HL-60 (cell line): ENCODE results near the gene CDH22.

Experiments
- CTCF ChIP-seq: IDR thresholded peaks from one replicate; pipeline ENCODE4 v1.5.1; 2011; ENCODE audit warnings: low read length, control low read depth, inconsistent platforms; ENCODE audit not compliant: insufficient read depth
- POLR2AphosphoS5 ChIP-seq: IDR thresholded peaks from 2 replicates; pipeline ENCODE4 v1.6.1; 2012; ENCODE audit warnings: low read depth

- no peak for TF ChIP-seq CTCF
- no peak for TF ChIP-seq POLR2AphosphoS5
These were observed 11.6 kb downstream of the CDH22 start for GRCh38 chr20:46296526-46297250.
